AG09319 (cell line): Measurements from ENCODE around the gene REN.

Source experiments
- DNase-seq: peaks from one replicate; pipeline ENCODE4 v3.0.0-alpha.2; 2010; ENCODE audit warnings: low read depth; ENCODE audit errors: extremely low read depth
- TF ChIP-seq, protein P1 (sequence below): IDR thresholded peaks from 2 replicates; pipeline ENCODE4 v1.5.1; 2011; ENCODE audit warnings: low read depth, mild to moderate bottlenecking, inconsistent platforms, low read length, moderate library complexity

The REN gene

DNA sequence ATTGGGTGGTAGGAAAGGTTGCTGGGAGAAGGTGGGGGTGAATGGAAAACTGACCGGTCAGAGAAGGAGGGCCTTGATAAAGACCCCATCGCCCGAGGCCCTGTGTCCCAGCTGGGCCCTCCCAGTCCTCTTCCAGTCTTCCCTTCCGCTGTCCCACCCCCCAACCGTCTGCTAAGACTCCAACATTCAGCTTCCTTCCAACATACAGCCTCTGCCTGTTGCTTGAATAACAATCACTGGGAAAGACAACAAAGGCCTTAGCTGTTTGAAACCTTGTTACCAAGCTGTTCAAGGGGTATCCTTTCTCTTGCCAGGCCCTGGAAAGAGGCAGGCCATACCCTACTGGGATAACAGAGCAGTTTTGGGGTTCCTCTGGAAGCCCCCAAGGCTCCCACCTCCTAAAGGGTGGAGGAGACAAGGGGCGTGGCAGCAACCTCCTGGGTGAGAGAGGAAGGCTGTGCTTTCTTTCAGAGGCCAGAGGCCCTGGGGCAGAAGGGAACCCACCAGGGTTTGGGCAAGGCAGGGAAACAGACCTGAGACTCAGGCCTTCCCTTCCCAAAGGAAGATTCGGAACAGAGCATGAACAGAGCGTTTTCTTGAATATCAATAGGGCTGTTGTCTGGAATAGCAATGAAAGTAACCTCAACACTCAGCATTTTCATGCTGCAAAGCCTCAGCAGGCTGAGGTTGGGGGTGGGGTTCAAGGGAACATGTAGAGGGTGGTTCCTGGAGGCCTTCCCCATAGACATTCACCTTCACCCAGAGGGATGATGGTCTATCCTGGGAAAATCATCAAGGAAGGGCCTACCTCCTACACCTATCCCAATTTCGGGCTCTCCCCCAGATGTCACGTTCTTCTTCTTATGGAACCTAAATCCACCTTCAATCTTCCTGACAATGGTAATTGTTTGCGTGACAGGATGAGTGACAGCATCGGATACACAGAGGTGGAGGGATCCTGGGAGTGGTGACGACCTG lies 18.4 kb downstream of the REN start:
- TF ChIP-seq, protein P1, sequence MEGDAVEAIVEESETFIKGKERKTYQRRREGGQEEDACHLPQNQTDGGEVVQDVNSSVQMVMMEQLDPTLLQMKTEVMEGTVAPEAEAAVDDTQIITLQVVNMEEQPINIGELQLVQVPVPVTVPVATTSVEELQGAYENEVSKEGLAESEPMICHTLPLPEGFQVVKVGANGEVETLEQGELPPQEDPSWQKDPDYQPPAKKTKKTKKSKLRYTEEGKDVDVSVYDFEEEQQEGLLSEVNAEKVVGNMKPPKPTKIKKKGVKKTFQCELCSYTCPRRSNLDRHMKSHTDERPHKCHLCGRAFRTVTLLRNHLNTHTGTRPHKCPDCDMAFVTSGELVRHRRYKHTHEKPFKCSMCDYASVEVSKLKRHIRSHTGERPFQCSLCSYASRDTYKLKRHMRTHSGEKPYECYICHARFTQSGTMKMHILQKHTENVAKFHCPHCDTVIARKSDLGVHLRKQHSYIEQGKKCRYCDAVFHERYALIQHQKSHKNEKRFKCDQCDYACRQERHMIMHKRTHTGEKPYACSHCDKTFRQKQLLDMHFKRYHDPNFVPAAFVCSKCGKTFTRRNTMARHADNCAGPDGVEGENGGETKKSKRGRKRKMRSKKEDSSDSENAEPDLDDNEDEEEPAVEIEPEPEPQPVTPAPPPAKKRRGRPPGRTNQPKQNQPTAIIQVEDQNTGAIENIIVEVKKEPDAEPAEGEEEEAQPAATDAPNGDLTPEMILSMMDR = no peak
- no peak for DNase-seq

DNA sequence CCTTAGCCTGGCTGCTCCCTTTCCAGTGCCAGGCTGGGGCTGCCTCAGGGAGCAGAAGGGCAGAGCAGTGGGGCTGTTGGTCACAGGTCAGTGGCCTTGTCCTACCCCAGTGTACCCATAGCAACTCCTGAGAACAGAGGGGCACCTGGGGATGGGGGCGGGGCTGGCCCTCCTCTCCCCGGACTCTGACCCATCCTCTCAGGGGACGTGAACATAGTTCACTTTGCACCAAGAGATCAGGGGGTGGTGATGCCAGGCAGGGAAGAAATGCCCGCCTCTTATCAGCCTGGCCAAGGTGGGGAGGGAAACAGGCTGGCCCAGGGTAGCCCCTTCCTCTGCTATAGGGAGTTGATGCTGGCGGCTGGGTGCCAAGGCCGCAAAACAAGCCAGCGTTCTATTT lies 19.2 kb downstream of the REN start:
- TF ChIP-seq, protein P1 = no peak
- no peak for DNase-seq

DNA sequence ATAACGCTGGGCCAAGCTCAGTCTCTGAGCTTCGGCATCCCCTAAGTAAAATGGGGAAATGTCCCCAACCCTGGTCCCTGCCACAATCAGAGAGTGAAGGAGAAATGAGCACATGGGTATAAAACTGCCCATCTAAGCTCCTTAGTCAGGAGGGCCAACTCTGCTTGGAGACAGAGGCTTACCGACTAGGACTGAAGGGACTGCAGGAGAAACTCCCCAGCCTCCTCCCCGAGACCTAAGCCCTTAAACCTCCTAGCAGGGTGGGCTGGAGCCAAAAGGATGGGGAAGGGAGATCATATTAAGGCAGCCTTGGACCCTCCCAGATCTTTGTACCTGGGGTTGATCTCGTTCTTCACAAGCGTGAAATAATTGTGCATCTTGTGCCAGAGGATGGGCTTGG lies 19.8 kb downstream of the REN start:
- TF ChIP-seq, protein P1 = no peak

DNA sequence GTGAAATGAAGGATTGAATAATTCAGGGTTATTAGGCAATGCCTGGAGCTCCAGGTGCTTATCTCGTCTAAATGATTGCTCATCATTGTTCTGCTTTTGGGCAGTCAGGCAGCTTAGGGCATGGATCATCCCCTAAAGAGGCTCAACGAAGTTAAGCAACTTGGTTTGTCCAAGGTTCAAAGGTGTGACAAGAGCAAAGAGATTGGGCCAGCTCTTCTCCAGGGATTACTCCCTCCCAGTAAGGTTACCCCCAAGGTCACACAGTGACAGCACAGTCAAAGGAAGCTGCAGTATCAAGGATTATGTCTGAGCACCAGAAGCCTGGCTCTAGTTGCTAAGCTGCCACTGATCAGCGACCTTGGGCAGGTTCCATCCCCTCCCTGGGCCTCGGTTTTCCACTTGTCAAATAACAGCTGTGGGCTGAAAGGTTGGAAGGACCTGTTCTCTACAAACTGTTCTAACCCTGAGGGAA lies 21.1 kb downstream of the REN start:
- no peak for DNase-seq
- TF ChIP-seq, protein P1 = no peak

More for the DNA sequence above, 19.8 kb downstream of the REN start:
- no peak for DNase-seq

DNA sequence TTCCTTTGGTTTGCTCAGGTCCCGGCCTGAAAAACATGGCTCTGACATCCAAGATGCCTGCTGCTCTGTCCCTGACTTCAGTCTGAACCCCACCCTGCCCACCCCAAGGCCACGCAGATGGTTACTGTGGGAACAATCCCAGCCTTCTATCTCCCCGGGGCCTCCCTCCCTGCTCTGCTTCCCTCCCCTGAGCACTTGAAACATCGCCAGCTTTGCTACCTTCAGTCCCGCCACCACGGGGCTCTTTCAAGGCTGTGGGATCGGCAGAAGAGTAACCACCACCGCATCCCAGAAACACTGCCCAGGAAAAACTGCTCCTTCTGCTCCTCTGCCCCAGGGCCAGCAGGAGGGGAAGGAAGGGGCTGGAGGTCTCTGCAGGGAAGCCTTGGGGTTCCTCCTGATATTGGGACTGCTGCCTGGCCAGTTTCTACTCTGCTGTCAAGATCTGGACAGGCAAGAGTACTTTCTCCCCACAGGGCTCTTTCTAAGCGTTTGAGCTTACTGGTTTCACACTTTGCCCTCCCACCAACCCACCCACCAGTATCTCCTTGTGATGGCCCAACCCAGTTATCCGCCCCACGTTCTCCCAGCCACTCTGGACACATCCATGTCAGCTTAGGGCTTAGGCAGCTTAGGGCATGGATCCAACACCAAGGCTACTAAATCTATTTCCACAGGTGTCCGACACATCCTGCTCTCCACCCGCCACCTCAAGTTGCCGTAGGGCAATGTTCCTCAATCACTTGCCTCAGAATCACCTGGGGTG lies 22.7 kb downstream of the REN start:
- no peak for DNase-seq

DNA sequence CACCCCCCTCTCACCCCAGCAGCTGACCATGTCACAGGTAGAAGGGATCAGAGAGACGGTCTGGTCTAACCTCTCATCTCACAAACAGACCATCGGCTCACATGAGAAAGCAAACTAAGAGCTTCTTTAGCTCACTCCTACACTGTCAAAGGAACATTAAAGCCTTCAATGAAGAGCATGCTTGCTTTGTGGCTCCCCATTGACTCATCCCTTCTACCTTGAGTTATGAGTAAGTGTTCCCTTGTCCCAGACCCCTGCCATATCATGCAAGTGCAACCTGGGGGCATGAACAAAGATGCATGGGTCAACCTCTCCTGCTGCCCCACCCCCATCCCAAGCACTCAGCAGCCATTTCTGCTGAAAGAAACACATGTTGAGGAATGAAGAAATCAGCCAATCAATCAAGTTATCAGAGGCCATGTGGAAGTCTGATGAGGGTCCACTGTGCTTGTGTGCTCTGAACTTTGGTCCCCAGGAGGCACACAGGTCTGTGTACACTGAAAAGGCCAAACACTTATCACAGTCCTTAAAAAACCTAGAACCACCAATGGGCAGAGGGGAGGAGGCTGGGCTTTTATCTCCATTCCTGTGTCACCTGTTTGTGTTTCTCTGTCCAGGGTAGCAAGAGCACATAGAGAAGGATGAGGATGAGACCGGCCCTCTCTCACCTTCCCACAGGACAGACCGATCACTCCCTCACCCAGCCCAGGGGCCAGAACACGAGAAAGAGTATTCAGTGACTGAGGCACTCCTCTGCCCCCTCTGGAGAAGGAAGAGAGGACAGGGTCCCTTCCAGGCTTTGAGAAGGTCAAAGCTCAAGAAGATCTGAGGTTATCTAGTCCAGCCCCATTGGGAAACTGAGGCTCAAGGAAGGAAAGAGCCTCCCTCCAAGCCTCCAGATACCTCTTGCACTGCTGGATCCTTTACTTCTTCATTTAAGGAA lies 23.8 kb downstream of the REN start:
- TF ChIP-seq, protein P1 = no peak
- DNase-seq = no peak

More for the DNA sequence above, 22.7 kb downstream of the REN start:
- TF ChIP-seq, protein P1 = no peak
